A549 (cell line): ENCODE results near the gene TLR1.

Experiments
- CEBPB ChIP-seq, 2 experiments: fragments of >200 bp in 1 of 2; sonication (Bioruptor Twin) in 1 of 2; formaldehyde crosslinking in 1 of 2; IDR thresholded peaks; 2 replicates each; pipeline ENCODE4 v1.6.1; 2012 to 2016
- CTCF ChIP-seq: fragments of >200 bp; sonication (Bioruptor Twin); formaldehyde crosslinking; IDR thresholded peaks from 3 replicates; pipeline ENCODE4 v1.5.1; 2016
- ELK1 ChIP-seq: fragments of 150-350 bp; IDR thresholded peaks from 2 replicates; pipeline ENCODE4 v1.6.1; 2014; ENCODE audit warnings: low read depth, mild to moderate bottlenecking, low read length
- EP300 ChIP-seq, 2 experiments: fragments of >200 bp; sonication (Bioruptor Twin); formaldehyde crosslinking; IDR thresholded peaks; 2 replicates in 1 of 2; 3 replicates in 1 of 2; pipeline ENCODE4 v1.6.1; 2016 to 2017
- HOXA7 ChIP-seq: fragments of 250-450 bp; sonication (Bioruptor Pico); IDR thresholded peaks from 2 replicates; pipeline ENCODE4 v1.5.0; 2020; ENCODE audit warnings: mild to moderate bottlenecking, moderate library complexity
- KDM1A ChIP-seq: fragments of 200-600 bp; sonication (generic); IDR thresholded peaks from 2 replicates; pipeline ENCODE4 v1.6.1; 2016; ENCODE audit warnings: low read depth, mild to moderate bottlenecking
- MYC ChIP-seq: IDR thresholded peaks from 2 replicates; pipeline ENCODE4 v1.6.1; 2012; ENCODE audit warnings: mild to moderate bottlenecking, inconsistent platforms, low read length, improper control_type of control experiment, borderline replicate concordance
- POLR2A ChIP-seq: IDR thresholded peaks from 2 replicates; pipeline ENCODE4 v1.6.1; 2012; ENCODE audit warnings: mild to moderate bottlenecking, low read length
- SMC3 ChIP-seq: fragments of >200 bp; sonication (Bioruptor Twin); formaldehyde crosslinking; IDR thresholded peaks from 3 replicates; pipeline ENCODE4 v1.6.1; 2018; ENCODE audit warnings: inconsistent platforms
- SREBF2 ChIP-seq: fragments of 450-650 bp; IDR thresholded peaks from 2 replicates; pipeline ENCODE4 v1.6.1; 2014; ENCODE audit warnings: mild to moderate bottlenecking, moderate library complexity
- TP53 ChIP-seq: fragments of 250-450 bp; sonication (Bioruptor Pico); IDR thresholded peaks from 2 replicates; pipeline ENCODE4 v1.5.0; 2021; ENCODE audit warnings: mild to moderate bottlenecking, moderate library complexity
- TF ChIP-seq, protein P1 (sequence below): fragments of >200 bp; sonication (Bioruptor Twin); formaldehyde crosslinking; IDR thresholded peaks from 3 replicates; pipeline ENCODE4 v1.6.1; 2016
- TF ChIP-seq, protein P2 (sequence below): fragments of 200-600 bp; sonication (generic); IDR thresholded peaks from 2 replicates; pipeline ENCODE4 v1.6.1; 2016; ENCODE audit warnings: antibody characterized with exemption, mild to moderate bottlenecking, moderate library complexity

- no peak for TF ChIP-seq SMC3
- no peak for TF ChIP-seq CTCF
- TF ChIP-seq HOXA7 (CRISPR knock-in tag), result no peak
- no peak for TF ChIP-seq MYC
- TF ChIP-seq, protein P1, sequence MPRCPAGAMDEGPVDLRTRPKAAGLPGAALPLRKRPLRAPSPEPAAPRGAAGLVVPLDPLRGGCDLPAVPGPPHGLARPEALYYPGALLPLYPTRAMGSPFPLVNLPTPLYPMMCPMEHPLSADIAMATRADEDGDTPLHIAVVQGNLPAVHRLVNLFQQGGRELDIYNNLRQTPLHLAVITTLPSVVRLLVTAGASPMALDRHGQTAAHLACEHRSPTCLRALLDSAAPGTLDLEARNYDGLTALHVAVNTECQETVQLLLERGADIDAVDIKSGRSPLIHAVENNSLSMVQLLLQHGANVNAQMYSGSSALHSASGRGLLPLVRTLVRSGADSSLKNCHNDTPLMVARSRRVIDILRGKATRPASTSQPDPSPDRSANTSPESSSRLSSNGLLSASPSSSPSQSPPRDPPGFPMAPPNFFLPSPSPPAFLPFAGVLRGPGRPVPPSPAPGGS, result no peak
- TF ChIP-seq, protein P2, sequence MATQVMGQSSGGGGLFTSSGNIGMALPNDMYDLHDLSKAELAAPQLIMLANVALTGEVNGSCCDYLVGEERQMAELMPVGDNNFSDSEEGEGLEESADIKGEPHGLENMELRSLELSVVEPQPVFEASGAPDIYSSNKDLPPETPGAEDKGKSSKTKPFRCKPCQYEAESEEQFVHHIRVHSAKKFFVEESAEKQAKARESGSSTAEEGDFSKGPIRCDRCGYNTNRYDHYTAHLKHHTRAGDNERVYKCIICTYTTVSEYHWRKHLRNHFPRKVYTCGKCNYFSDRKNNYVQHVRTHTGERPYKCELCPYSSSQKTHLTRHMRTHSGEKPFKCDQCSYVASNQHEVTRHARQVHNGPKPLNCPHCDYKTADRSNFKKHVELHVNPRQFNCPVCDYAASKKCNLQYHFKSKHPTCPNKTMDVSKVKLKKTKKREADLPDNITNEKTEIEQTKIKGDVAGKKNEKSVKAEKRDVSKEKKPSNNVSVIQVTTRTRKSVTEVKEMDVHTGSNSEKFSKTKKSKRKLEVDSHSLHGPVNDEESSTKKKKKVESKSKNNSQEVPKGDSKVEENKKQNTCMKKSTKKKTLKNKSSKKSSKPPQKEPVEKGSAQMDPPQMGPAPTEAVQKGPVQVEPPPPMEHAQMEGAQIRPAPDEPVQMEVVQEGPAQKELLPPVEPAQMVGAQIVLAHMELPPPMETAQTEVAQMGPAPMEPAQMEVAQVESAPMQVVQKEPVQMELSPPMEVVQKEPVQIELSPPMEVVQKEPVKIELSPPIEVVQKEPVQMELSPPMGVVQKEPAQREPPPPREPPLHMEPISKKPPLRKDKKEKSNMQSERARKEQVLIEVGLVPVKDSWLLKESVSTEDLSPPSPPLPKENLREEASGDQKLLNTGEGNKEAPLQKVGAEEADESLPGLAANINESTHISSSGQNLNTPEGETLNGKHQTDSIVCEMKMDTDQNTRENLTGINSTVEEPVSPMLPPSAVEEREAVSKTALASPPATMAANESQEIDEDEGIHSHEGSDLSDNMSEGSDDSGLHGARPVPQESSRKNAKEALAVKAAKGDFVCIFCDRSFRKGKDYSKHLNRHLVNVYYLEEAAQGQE, result no peak
- TF ChIP-seq POLR2A, result no peak
- no peak for TF ChIP-seq CEBPB (IDR thresholded peaks at IDR 0.05)
- TF ChIP-seq SREBF2, result no peak
- no peak for TF ChIP-seq TP53 (CRISPR knock-in tag)
- TF ChIP-seq EP300 (IDR thresholded peaks at IDR 0.05), result no peak
- TF ChIP-seq ELK1, result no peak
- TF ChIP-seq KDM1A, result no peak
These were observed 548 bp downstream of the TLR1 start for GRCh38 chr4:38803833-38804653.
